Measurements from ENCODE around the gene PRAME. TPM values are rescaled to one million over a fixed set of nuclear protein-coding genes. Genes with fewer than 3 reads are reported as not detected.
A peak's percentile ranks its signal among the peaks of the same experiment; 100 is the strongest.

PRAME gene
- total and polyA plus RNA-seq, 10 donors: 0.04 to 0.24 (median 0.12) TPM; not detected in 6

DNA sequence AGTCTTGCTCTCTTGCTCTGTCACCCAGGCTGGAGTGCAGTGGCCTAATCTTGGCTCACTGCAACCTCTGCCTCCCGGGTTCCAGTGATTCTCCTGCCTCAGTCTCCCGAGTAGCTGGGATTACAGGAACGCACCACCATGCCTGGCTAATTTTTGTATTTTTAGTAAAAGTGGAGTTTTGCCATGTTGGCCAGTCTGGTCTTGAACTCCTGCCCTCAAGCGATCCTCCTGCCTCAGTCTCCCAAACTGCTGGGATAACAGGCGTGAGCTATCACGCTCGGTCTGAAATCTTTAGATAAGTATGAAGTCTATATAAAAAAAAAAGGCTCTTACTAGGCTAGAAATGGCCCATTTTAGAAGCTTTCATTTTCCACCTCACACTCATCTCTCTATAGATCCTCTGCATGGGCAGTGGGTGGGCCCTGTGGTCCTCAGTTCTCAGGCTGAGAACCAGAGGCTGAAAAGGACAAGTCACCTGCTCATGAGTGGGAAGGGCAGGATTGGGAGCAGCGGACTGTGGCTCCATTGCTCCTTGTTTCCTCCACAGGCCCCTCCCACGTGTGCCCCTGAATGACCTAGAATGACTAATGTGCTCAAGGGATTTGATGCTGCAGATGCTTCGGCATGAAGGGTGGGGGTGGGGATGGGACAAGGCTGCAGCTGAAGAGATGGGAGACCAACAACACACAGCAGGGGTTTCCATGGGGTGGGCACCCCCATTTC is 19.8 kb upstream of the PRAME start:
- TF ChIP-seq, protein P1, sequence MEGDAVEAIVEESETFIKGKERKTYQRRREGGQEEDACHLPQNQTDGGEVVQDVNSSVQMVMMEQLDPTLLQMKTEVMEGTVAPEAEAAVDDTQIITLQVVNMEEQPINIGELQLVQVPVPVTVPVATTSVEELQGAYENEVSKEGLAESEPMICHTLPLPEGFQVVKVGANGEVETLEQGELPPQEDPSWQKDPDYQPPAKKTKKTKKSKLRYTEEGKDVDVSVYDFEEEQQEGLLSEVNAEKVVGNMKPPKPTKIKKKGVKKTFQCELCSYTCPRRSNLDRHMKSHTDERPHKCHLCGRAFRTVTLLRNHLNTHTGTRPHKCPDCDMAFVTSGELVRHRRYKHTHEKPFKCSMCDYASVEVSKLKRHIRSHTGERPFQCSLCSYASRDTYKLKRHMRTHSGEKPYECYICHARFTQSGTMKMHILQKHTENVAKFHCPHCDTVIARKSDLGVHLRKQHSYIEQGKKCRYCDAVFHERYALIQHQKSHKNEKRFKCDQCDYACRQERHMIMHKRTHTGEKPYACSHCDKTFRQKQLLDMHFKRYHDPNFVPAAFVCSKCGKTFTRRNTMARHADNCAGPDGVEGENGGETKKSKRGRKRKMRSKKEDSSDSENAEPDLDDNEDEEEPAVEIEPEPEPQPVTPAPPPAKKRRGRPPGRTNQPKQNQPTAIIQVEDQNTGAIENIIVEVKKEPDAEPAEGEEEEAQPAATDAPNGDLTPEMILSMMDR (IDR thresholded peaks at IDR 0.05 in 8 of 11, conservative IDR thresholded peaks at IDR 0.05 in 3 of 11): no peak
- TF ChIP-seq POLR2A (IDR thresholded peaks at IDR 0.05): no peak
- 80 to 85% (median 82%) methylated on average over 9 to 10 of the region's 10 CpGs for WGBS, 5 donors
- Histone ChIP-seq H3K27ac (no peak overlapping the region), H3K27me3 (replicated peaks in 1 of 7) (peaks cover 0 to 14% (median 0%) of the 10 kb centered on the region in 7 donors), H3K9me3 (no peaks in the 10 kb centered on the region), H3K4me1 (peaks cover 0 to 4% (median 0%) of the 10 kb centered on the region in 6 donors), H3K36me3 (no peaks in the 10 kb centered on the region), H3K4me3 (no peak overlapping the region)
- intact Hi-C loops (cut with DNase I; ENCODE audit: low total_unique reads): no loop called here
- DNase-seq: no peak

DNA sequence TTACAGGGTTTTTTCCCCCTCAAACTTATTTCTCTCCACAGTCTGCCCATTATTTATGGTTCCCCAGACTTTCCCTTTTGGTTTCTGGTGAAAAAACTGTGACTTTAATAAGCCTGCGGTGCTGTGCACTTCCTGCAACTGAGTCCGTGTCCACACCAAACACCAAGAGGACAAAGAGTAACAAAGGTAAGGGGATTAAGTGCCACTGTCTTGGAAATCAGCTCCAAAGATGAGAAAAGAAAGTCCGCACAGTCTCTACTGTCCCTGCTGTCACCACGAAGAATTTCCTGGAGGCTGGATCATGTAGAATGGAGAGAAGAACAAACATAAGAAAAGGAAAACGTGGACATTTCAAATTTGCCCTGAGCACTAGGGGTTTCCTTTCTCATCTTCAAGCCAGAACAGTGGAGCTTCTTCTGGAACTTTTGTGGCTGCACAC is 17.9 kb upstream of the PRAME start:
- H3K36me3 ChIP-seq: no peaks in the 10 kb centered on the region
- no peak for DNase-seq
- no peak for TF ChIP-seq POLR2A (IDR thresholded peaks at IDR 0.05)
- TF ChIP-seq, protein P1 (IDR thresholded peaks at IDR 0.05 in 8 of 11, conservative IDR thresholded peaks at IDR 0.05 in 3 of 11): no peak
- TF ChIP-seq POLR2AphosphoS5 (IDR thresholded peaks at IDR 0.05): no peak
- intact Hi-C loops (cut with DNase I; ENCODE audit: low total_unique reads): no loop called here
- H3K4me3 ChIP-seq: no peak overlapping the region
- no peaks in the 10 kb centered on the region for H3K9me3 ChIP-seq
- H3K4me1 ChIP-seq: peaks cover 0 to 4% (median 0%) of the 10 kb centered on the region in 6 donors
- H3K27me3 ChIP-seq (replicated peaks in 1 of 7): peaks cover 0 to 14% (median 0%) of the 10 kb centered on the region in 7 donors
- H3K27ac ChIP-seq: no peak overlapping the region
- 78 to 84% (median 81%) methylated on average over 5 of the region's 5 CpGs for WGBS, 5 donors

DNA sequence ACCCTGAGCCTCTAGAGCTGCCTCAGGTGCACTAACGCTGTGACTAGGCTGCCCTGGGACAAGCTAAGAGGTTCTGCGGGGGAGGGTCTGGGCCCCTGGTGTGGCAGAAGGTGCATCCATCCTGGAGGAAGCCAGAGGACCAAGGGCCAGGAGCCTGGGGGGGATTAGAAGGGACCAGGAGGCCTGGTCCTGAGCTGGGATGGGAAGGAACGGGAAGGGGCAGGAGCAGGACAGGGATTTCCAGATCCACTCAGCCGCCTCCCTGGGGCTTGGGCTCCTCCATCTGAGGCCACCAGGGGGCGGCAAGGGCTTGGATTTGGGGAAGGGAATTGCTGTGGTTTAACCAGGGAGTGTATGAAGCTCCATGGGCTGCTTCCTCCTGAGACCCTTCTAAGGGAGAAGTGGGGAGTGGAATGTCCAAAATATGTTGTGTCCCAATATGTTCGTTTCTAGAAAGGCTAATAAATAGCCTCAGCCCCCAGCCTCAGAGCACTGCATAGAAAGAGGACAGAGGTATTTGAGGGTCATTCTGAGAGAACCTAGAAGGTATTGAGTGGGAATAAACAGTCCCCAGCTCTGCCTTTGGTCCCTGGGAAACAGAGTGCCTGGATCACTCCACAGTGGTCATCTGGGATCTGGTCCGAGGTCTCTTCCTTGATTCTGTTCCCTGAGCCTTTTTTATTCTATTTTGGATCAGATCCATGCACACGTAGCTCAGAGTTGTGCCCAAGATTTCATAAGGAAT is 17.4 kb upstream of the PRAME start:
- DNase-seq: no peak
- peaks cover 0 to 18% (median 0%) of the 10 kb centered on the region in 7 donors for H3K27me3 ChIP-seq (replicated peaks in 1 of 7)
- no peaks in the 10 kb centered on the region for H3K36me3 ChIP-seq
- TF ChIP-seq, protein P1 (IDR thresholded peaks at IDR 0.05 in 8 of 11, conservative IDR thresholded peaks at IDR 0.05 in 3 of 11): peak in 9 of 11 experiments; percentile 41 to 80 (median 72)
- TF ChIP-seq POLR2AphosphoS5 (IDR thresholded peaks at IDR 0.05): no peak
- H3K4me3 ChIP-seq: no peak overlapping the region
- H3K4me1 ChIP-seq: peaks cover 0 to 4% (median 0%) of the 10 kb centered on the region in 6 donors
- intact Hi-C loops (cut with DNase I; ENCODE audit: low total_unique reads): no loop called here
- H3K27ac ChIP-seq: no peak overlapping the region
- no peaks in the 10 kb centered on the region for H3K9me3 ChIP-seq
- 37 to 41% (median 38%) methylated on average over 8 of the region's 8 CpGs for WGBS, 5 donors

DNA sequence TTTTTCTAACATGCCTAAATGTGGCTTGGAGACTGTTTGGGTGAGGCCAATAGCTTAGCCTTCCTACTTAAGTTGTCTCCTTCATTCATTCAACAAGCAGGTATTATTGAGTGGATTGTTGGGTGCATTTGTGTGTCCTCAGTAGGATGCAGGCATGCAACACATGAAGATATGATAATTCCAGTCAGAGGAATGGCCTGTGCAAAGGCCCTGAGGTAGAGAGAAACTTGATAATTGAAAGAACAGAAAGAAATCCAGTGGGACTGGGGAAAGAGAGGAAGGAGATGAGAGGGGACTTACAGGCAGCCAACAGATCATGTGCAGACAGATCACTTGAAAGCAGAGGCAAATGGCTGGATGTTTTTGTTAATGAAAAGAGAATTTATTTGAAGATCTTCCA is 15.3 kb upstream of the PRAME start:
- no peaks in the 10 kb centered on the region for H3K9me3 ChIP-seq
- H3K36me3 ChIP-seq: no peaks in the 10 kb centered on the region
- no peak overlapping the region for H3K4me3 ChIP-seq
- peaks cover 0 to 4% (median 0%) of the 10 kb centered on the region in 6 donors for H3K4me1 ChIP-seq
- peaks cover 0 to 34% (median 0%) of the 10 kb centered on the region in 7 donors for H3K27me3 ChIP-seq (replicated peaks in 1 of 7)
- DNase-seq: no peak
- TF ChIP-seq POLR2AphosphoS5 (IDR thresholded peaks at IDR 0.05) (no peak), POLR2A (IDR thresholded peaks at IDR 0.05) (no peak)
- TF ChIP-seq, protein P1 (IDR thresholded peaks at IDR 0.05 in 8 of 11, conservative IDR thresholded peaks at IDR 0.05 in 3 of 11): no peak
- H3K27ac ChIP-seq: no peak overlapping the region
- intact Hi-C loops (cut with DNase I; ENCODE audit: low total_unique reads): no loop called here
